GM23338 (cell line): ENCODE results near the gene CACNA2D4. TPM values are rescaled to one million over a fixed set of nuclear protein-coding genes. Genes with fewer than 3 reads are reported as not detected.

Experiments
- ATAC-seq: fragments of 200-7000 bp; cut with Tn5 transposase; 3 replicates; pipeline ENCODE4 v1.9.1; 2020
- DNase-seq: peaks from one replicate; pipeline ENCODE4 v3.0.0-alpha.2; 2015; ENCODE audit warnings: low spot score
- H2AFZ ChIP-seq: fragments of 200-600 bp; sonication (generic); 2 replicates; pipeline ENCODE4 v1.8.0; 2016; ENCODE audit warnings: antibody characterized with exemption, mild to moderate bottlenecking, moderate library complexity
- H3F3A ChIP-seq: fragments of 200-600 bp; sonication (generic); replicated peaks from 2 replicates; pipeline ENCODE4 v1.8.0; 2017; ENCODE audit warnings: antibody characterized with exemption, mixed run types, low read depth
- H3K27ac ChIP-seq: fragments of 200-600 bp; sonication (generic); 2 replicates; pipeline ENCODE4 v1.6.1; 2016; ENCODE audit warnings: low read depth
- H3K27me3 ChIP-seq: fragments of 200-600 bp; sonication (generic); 2 replicates; pipeline ENCODE4 v1.8.0; 2016; ENCODE audit warnings: mild to moderate bottlenecking, mixed run types, moderate library complexity; ENCODE audit not compliant: insufficient read depth
- H3K36me3 ChIP-seq: fragments of 200-600 bp; sonication (generic); 2 replicates; pipeline ENCODE4 v1.8.0; 2016; ENCODE audit warnings: mild to moderate bottlenecking; ENCODE audit not compliant: insufficient read depth
- H3K4me1 ChIP-seq: fragments of 200-600 bp; sonication (generic); 2 replicates; pipeline ENCODE4 v1.8.0; 2016; ENCODE audit warnings: mild to moderate bottlenecking, moderate library complexity; ENCODE audit not compliant: insufficient read depth
- H3K4me2 ChIP-seq: fragments of 200-600 bp; sonication (generic); 2 replicates; pipeline ENCODE4 v1.7.1; 2017; ENCODE audit warnings: mixed run types
- H3K4me3 ChIP-seq: fragments of 200-600 bp; sonication (generic); 2 replicates; pipeline ENCODE4 v1.6.1; 2016; ENCODE audit warnings: mixed run types
- H3K79me2 ChIP-seq: fragments of 200-600 bp; sonication (generic); replicated peaks from 2 replicates; pipeline ENCODE4 v1.8.0; 2017; ENCODE audit warnings: mild to moderate bottlenecking; ENCODE audit not compliant: insufficient read depth
- H3K9me2 ChIP-seq: fragments of 200-600 bp; sonication (generic); 2 replicates; pipeline ENCODE4 v1.8.0; 2017; ENCODE audit not compliant: insufficient read depth
- H4K20me1 ChIP-seq: fragments of 200-600 bp; sonication (generic); replicated peaks from 2 replicates; pipeline ENCODE4 v1.8.0; 2017; ENCODE audit warnings: mild to moderate bottlenecking; ENCODE audit not compliant: insufficient read depth
- H3K27ac Mint-ChIP-seq: 2 replicates; pipeline ENCODE4 v1.8.0; 2020; ENCODE audit warnings: inconsistent platforms, mild to moderate bottlenecking, moderate library complexity, mixed read lengths
- H3K27me3 Mint-ChIP-seq: 3 replicates; pipeline ENCODE4 v1.8.0; 2022; ENCODE audit warnings: low read depth, mild to moderate bottlenecking, moderate library complexity, mixed read lengths, inconsistent platforms; ENCODE audit not compliant: insufficient read depth, poor library complexity
- H3K36me3 Mint-ChIP-seq: 3 replicates; pipeline ENCODE4 v1.8.0; 2021; ENCODE audit warnings: low read depth, mild to moderate bottlenecking, inconsistent platforms, moderate library complexity, mixed read lengths
- H3K4me1 Mint-ChIP-seq: 3 replicates; pipeline ENCODE4 v1.8.0; 2020; ENCODE audit warnings: mild to moderate bottlenecking, inconsistent platforms, mixed read lengths
- H3K4me3 Mint-ChIP-seq: 3 replicates; pipeline ENCODE4 v1.8.0; 2021; ENCODE audit warnings: moderate library complexity, mild to moderate bottlenecking, inconsistent platforms, mixed read lengths
- H3K9me3 Mint-ChIP-seq: 3 replicates; pipeline ENCODE4 v1.8.0; 2020; ENCODE audit warnings: moderate library complexity, mild to moderate bottlenecking, inconsistent platforms, mixed read lengths
- CREB1 ChIP-seq: fragments of 250-450 bp; sonication (Bioruptor Pico); IDR thresholded peaks from 2 replicates; pipeline ENCODE4 v1.5.0; 2020; ENCODE audit warnings: low read depth, mild to moderate bottlenecking, moderate library complexity
- ETS1 ChIP-seq: IDR thresholded peaks from 2 replicates; pipeline ENCODE4 v1.6.1; 2016; ENCODE audit warnings: antibody characterized with exemption
- EZH2phosphoT487 ChIP-seq: fragments of 200-600 bp; sonication (generic); IDR thresholded peaks from one replicate; pipeline ENCODE4 v1.8.1; 2018; ENCODE audit warnings: antibody characterized with exemption; ENCODE audit not compliant: unreplicated experiment
- NANOG ChIP-seq: IDR thresholded peaks from 2 replicates; pipeline ENCODE4 v1.6.1; 2016; ENCODE audit warnings: antibody characterized with exemption, borderline replicate concordance
- POLR2AphosphoS5 ChIP-seq: IDR thresholded peaks from 2 replicates; pipeline ENCODE4 v1.6.1; 2016; ENCODE audit warnings: antibody characterized with exemption, low read depth
- REST ChIP-seq: IDR thresholded peaks from one replicate; pipeline ENCODE4 v1.6.1; 2018; ENCODE audit warnings: antibody characterized with exemption; ENCODE audit not compliant: unreplicated experiment
- STAT1 ChIP-seq: IDR thresholded peaks from one replicate; pipeline ENCODE4 v1.6.1; 2016; ENCODE audit warnings: antibody characterized with exemption; ENCODE audit not compliant: unreplicated experiment
- ZNF114 ChIP-seq: fragments of 250-450 bp; sonication (Bioruptor Pico); IDR thresholded peaks from 2 replicates; pipeline ENCODE4 v1.5.0; 2020; ENCODE audit warnings: mild to moderate bottlenecking, moderate library complexity
- ZNF331 ChIP-seq: fragments of 250-450 bp; sonication (Bioruptor Pico); IDR thresholded peaks from 2 replicates; pipeline ENCODE4 v1.5.0; 2020; ENCODE audit warnings: low read depth, mild to moderate bottlenecking, moderate library complexity
- polyA plus RNA-seq: library from polyadenylated mRNA; unstranded; fragments of >200 nt; fragmentation: Nextera tagmentation; extraction: Ambion mirVana; gene quantifications from 2 replicates; pipeline ENCODE4 v1.2.1, GENCODE V29; 2016
- total RNA-seq: library from RNA; depleted of rRNA; stranded (reverse); fragments of >200 nt; shearing (Covaris generic); gene quantifications from 2 replicates; pipeline ENCODE4 v1.2.3, GENCODE V29; 2014
- TF ChIP-seq, protein P1 (sequence below): fragments of 250-450 bp; sonication (Bioruptor Pico); IDR thresholded peaks from 2 replicates; pipeline ENCODE4 v1.5.0; 2020; ENCODE audit warnings: mild to moderate bottlenecking, moderate library complexity
- TF ChIP-seq, protein P2 (sequence below), 2 experiments: fragments of 200-600 bp in 1 of 2; sonication (generic) in 1 of 2; conservative IDR thresholded peaks; 2 replicates each; pipeline versions ENCODE4 v1.5.1 to v1.6.1; 2016 to 2017; ENCODE audit warnings: antibody characterized with exemption in 2 of 2, low read depth in 2 of 2, mild to moderate bottlenecking in 2 of 2, moderate library complexity in 1 of 2

Gene CACNA2D4
- total and polyA plus RNA-seq, 2 experiments from 2014 or later, result 0.07 to 0.24 TPM

DNA sequence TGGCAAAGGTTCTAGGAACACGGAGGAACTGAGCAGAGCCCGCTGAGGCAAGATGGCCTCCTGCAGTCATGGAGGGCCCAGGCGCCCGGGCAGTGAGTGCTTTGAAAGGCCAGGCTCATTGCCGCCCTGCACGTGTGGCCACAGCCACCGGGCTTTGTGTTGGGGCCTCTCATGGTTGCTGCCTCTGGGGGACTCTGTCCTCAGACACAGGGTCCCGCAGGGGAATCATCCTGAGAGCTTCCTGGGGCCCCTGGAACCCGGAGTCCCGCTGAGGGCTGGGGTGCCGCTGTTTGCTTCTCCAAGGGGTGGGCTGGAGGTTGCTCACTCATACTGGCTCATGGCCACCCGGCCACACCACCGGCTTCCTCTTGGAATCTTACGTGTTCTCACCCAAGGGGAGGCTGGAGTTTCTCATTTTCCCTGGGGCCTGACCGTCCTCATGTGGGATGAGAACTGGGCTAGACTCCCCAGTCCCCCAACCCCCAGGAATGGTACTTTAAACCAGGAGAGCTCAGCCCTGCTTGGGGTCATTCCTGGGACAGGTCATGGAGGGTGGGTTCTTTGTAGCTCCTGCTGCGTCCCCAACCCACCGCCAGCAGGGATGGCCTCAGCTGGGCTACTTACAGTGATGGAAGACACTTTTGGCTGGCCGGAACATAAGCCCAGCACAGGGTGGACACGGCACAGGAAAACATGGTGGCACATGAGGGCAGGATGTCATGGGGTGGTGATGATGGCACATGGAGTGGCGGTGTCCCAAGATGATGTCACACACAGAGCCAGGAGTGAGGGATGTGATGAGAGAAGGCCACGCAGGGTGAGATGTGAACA, 119.2 kb downstream of the CACNA2D4 start:
- H3K4me1 Mint-ChIP-seq, result peaks cover 15% of the 10 kb centered on the region
- Histone ChIP-seq H2AFZ (no peak overlapping the region), H3K9me2 (no peaks in the 10 kb centered on the region), H3K4me3 (no peak overlapping the region), H3K4me2 (no peak overlapping the region), H3F3A (no peaks in the 10 kb centered on the region), H3K27me3 (peaks cover 5% of the 10 kb centered on the region), H3K27ac (no peak overlapping the region), H3K4me1 (peaks cover 11% of the 10 kb centered on the region; the same call in 1 of the 2 replicates), H3K36me3 (no peaks in the 10 kb centered on the region), H3K79me2 (no peaks in the 10 kb centered on the region), H4K20me1 (no peaks in the 10 kb centered on the region)
- H3K36me3 Mint-ChIP-seq, result no peaks in the 10 kb centered on the region; the same call in 2 of the 3 replicates
- no peak overlapping the region for H3K4me3 Mint-ChIP-seq
- H3K27ac Mint-ChIP-seq, result no peak overlapping the region
- DNase-seq (no peak), ATAC-seq (no peak)
- TF ChIP-seq NANOG, result no peak
- TF ChIP-seq, protein P1, sequence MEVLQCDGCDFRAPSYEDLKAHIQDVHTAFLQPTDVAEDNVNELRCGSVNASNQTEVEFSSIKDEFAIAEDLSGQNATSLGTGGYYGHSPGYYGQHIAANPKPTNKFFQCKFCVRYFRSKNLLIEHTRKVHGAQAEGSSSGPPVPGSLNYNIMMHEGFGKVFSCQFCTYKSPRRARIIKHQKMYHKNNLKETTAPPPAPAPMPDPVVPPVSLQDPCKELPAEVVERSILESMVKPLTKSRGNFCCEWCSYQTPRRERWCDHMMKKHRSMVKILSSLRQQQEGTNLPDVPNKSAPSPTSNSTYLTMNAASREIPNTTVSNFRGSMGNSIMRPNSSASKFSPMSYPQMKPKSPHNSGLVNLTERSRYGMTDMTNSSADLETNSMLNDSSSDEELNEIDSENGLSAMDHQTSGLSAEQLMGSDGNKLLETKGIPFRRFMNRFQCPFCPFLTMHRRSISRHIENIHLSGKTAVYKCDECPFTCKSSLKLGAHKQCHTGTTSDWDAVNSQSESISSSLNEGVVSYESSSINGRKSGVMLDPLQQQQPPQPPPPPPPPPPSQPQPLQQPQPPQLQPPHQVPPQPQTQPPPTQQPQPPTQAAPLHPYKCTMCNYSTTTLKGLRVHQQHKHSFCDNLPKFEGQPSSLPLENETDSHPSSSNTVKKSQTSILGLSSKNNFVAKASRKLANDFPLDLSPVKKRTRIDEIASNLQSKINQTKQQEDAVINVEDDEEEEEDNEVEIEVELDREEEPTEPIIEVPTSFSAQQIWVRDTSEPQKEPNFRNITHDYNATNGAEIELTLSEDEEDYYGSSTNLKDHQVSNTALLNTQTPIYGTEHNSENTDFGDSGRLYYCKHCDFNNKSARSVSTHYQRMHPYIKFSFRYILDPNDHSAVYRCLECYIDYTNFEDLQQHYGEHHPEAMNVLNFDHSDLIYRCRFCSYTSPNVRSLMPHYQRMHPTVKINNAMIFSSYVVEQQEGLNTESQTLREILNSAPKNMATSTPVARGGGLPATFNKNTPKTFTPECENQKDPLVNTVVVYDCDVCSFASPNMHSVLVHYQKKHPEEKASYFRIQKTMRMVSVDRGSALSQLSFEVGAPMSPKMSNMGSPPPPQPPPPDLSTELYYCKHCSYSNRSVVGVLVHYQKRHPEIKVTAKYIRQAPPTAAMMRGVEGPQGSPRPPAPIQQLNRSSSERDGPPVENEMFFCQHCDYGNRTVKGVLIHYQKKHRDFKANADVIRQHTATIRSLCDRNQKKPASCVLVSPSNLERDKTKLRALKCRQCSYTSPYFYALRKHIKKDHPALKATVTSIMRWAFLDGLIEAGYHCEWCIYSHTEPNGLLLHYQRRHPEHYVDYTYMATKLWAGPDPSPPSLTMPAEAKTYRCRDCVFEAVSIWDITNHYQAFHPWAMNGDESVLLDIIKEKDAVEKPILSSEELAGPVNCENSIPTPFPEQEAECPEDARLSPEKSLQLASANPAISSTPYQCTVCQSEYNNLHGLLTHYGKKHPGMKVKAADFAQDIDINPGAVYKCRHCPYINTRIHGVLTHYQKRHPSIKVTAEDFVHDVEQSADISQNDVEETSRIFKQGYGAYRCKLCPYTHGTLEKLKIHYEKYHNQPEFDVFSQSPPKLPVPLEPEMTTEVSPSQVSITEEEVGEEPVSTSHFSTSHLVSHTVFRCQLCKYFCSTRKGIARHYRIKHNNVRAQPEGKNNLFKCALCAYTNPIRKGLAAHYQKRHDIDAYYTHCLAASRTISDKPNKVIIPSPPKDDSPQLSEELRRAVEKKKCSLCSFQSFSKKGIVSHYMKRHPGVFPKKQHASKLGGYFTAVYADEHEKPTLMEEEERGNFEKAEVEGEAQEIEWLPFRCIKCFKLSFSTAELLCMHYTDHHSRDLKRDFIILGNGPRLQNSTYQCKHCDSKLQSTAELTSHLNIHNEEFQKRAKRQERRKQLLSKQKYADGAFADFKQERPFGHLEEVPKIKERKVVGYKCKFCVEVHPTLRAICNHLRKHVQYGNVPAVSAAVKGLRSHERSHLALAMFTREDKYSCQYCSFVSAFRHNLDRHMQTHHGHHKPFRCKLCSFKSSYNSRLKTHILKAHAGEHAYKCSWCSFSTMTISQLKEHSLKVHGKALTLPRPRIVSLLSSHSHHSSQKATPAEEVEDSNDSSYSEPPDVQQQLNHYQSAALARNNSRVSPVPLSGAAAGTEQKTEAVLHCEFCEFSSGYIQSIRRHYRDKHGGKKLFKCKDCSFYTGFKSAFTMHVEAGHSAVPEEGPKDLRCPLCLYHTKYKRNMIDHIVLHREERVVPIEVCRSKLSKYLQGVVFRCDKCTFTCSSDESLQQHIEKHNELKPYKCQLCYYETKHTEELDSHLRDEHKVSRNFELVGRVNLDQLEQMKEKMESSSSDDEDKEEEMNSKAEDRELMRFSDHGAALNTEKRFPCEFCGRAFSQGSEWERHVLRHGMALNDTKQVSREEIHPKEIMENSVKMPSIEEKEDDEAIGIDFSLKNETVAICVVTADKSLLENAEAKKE (CRISPR knock-in tag), result no peak
- no peak for TF ChIP-seq EZH2phosphoT487
- TF ChIP-seq ZNF331, result no peak
- TF ChIP-seq, protein P2, sequence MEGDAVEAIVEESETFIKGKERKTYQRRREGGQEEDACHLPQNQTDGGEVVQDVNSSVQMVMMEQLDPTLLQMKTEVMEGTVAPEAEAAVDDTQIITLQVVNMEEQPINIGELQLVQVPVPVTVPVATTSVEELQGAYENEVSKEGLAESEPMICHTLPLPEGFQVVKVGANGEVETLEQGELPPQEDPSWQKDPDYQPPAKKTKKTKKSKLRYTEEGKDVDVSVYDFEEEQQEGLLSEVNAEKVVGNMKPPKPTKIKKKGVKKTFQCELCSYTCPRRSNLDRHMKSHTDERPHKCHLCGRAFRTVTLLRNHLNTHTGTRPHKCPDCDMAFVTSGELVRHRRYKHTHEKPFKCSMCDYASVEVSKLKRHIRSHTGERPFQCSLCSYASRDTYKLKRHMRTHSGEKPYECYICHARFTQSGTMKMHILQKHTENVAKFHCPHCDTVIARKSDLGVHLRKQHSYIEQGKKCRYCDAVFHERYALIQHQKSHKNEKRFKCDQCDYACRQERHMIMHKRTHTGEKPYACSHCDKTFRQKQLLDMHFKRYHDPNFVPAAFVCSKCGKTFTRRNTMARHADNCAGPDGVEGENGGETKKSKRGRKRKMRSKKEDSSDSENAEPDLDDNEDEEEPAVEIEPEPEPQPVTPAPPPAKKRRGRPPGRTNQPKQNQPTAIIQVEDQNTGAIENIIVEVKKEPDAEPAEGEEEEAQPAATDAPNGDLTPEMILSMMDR (conservative IDR thresholded peaks at IDR 0.05; ENCODE audit: low read depth in 2 of 2), result no peak
- TF ChIP-seq STAT1, result no peak
- TF ChIP-seq ETS1, result no peak
- TF ChIP-seq REST, result no peak
- no peak for TF ChIP-seq ZNF114 (CRISPR knock-in tag)
- TF ChIP-seq CREB1, result no peak
- no peak for TF ChIP-seq POLR2AphosphoS5
- peaks cover 17% of the 10 kb centered on the region for H3K27me3 Mint-ChIP-seq
- H3K9me3 Mint-ChIP-seq, result no peaks in the 10 kb centered on the region; the same call in 2 of the 3 replicates
